Cardiac septum (tissue), 1 donor: ENCODE data around the gene TMEM143. TPM values are rescaled to one million over a fixed set of nuclear protein-coding genes. Genes with fewer than 3 reads are reported as not detected.
A peak's percentile ranks its signal among the peaks of the same experiment; 100 is the strongest.
"Not testable (repeated sequence)": the region's sequence is repeated elsewhere in the genome, so short reads cannot be mapped to it uniquely, and the experiment has no call there.

ENCODE experiments used
- DNase-seq: peaks from one replicate; pipeline ENCODE4 v3.0.0-alpha.2; 2020; ENCODE audit warnings: low spot score
- intact Hi-C: fragments of 100-400 bp; cut with DNase I; formaldehyde crosslinking; loops from one replicate; pipeline ENCODE4 v1.14.0; 2022
- total RNA-seq: library from RNA; stranded (reverse); fragmentation: NEBNext Ultra II Directional; extraction: Animal tissue kit (Norgen Biotek cat#: 25700); gene quantifications from one replicate; pipeline ENCODE4 v1.2.1, GENCODE V29; 2021
- donor health status: DM: no; HTN: no; CAD: no.

The TMEM143 gene
- total RNA-seq, 1 donor from 2014 or later, result 50.2 TPM

DNA sequence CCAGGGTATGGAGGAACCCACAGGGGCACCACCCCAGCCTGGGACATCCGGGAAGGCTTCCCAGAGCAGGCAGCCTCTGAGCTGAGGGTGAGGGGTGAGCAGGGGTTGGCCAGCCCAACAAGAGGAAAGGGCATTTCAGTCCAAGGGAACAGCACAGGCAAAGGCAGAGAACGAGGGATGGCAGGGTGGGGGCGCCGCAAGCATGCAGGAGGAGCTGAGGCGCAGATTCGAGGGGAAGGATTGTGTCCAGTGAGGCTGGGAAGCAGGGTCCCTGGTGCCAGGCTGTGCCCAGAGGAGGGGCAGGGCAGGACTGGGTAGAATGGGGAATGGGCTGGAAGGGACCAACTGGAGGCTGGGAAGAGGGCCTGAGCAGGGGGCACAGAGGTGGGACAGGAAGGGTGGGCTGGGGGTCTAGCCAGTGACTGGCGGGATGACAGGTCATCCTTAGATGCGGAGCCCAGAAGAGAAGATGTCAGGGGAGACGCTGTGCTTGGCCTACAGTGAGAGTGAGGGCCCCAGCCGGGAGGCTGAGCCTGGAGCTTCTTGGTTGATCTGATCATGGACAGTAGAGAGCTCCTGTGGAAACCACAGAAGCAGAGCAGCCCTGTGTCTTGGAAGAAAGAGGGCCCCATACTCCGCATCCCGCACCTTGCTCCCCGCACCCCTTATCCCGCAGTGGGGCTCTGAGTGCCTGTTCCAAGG, 24.8 kb downstream of the TMEM143 start:
- intact Hi-C loops, result no loop called here
- DNase-seq, result no peak

- DNase-seq, result no peak
- intact Hi-C loops, result no loop called here
Measured at GRCh38 chr19:48338253-48338755, 25.4 kb downstream of the TMEM143 start.

GRCh38 chr19:48333467-48334384, 30.0 kb downstream of the TMEM143 start:
- peak; percentile 96 for DNase-seq
- intact Hi-C loops, result loop anchor here (1.0 to 2.0 kb wide), 2 partner anchors 12 to 29 kb away; partner anchors contain the start of gene TMEM143

DNA sequence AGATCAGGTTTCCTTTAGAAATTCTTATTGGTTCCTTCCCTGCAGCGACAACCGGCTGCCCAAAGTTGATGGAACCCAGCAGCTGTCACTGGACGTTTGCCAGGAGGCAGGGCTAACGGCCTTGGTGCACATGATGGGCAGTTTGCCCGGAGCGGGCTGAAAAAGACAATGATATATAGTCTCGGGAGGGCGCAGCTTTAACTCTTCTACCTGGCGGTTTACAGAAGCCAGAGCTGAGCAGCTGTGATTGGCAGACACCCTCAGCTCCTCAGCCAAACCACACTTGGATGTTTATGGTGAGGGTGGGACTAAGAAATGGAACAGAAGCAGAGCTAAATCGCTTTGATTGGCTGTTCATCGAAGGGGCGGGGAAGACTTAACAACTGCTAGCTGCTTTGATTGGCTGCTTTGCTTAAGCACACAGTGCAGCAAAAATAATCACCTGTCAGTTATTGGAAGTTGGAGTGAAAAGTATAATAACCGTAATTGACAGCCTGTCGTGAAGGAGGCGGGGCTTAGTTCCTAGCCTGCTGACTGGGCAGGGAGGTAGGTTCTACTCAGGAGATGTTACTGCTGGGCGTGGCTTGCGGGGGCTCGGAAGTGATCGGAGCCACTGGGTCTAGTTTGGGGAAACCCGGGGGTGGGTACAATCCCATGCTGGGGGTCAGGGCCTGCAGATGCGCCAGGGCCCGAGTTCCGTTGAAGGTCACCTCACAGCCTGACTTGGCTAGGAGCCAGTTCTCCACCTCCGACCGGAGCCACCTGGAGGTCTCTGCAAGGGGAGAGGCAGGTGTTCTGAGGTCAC, 30.9 kb downstream of the TMEM143 start:
- DNase-seq, result peak; percentile 94
- intact Hi-C loops, result loop anchor here (1.0 to 2.0 kb wide), 2 partner anchors 12 to 30 kb away; partner anchors contain the start of gene TMEM143

DNA sequence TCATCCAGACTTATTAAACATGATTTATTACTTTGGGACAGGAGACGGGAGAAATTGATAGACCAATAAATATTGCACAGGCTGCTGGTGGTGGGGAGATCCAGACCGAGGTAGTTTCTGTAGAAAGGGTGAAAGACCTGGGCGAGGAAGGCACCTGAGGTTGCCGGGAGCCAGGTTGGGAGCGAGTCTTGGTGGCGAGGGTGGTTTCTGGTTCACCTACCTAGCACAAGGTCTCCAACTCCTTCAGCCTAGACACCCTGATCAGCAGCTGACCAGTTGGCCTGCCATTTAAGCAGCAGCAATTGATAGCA, 31.4 kb downstream of the TMEM143 start:
- intact Hi-C loops, result loop anchor here (2.0 kb wide), 1 partner anchor 30 kb away; the partner anchor contains the start of gene TMEM143
- DNase-seq, result no peak

GRCh38 chr19:48330012-48330681, 33.6 kb downstream of the TMEM143 start:
- intact Hi-C loops, result no loop called here
- peak; percentile 87 for DNase-seq

- no peak for DNase-seq
- intact Hi-C loops, result no loop called here
Measured at GRCh38 chr19:48329167-48329891, 34.4 kb downstream of the TMEM143 start.

DNA sequence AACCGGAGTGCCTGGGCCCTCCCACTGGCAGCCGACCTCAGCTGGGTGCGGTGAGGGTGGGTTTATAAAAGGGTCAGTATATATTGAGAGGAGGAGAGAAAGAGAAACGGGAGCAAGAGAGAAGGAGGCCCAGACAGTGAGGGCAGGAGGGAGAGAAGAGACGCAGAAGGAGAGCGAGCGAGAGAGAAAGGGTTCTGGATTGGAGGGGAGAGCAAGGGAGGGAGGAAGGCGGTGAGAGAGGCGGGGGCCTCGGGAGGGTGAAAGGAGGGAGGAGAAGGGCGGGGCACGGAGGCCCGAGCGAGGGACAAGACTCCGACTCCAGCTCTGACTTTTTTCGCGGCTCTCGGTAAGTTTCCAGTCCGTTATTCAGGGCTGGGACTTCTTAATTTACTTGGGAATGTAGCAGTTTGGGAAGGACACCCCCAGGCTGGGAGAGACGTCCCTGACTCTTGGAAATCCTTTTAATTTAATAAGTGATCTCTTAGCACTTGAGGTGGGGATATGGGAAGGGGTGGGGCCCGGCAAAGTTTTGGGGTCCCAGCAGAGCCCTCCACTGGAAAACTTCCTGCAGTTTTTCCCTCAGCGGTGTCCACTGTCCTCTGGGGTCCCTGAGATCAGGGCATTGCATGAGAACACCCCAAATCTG, 38.4 kb downstream of the TMEM143 start, which contains the start of gene EMP3:
Gene EMP3 (plus strand): TSS at position 288 of the 646 bp plus-strand sequence. CDS start 1,293 bp downstream, outside the sequence.
- intact Hi-C loops, result no loop called here
- DNase-seq, result peak; percentile 88

DNA sequence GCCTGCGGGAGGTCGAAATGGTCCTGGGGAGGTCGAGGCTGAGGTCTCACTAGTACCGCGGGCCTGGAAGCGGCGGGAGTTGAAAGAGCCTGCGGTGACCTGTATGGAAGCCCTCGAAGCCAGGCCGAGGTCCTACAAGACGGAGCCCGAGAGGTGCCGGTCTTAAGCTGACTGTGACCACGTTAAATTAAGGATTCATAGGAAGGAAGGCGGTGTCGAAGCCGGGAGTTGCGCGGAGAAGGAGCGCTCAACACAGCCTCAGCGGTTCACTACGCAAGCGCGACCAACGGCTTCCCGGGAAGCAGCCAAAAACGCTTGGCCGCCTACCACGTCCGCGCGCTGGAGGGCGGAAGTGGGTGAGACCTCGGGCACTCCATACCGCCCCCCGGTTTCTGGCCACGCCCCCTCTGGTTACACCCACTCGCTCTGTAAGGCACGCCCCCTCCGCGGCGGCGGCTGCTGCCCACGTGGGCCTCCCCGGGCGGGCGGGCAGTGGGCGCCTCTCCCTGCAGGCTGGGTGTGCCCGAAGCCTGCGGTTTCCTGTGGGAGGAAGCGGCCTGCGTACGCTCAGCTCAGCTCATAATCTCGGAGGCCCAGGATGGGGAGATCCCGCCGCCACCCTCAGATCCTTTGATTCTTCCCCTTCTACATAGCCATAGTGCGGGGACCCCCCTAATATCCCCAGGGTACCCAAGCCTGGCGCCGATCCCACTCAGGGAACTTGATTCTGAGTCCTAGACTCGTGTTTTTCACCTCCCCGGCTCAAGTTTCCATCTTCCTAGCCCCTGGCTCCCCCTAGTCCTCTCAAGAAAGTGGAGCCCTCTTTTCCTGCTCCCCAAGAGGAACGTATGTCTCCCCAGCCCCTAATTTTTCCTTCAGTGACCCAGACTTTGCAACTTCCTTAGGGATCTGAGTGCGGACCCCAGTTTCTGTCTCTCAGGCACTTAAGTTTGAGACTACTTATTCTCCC, 41.8 kb downstream of the TMEM143 start:
- intact Hi-C loops, result loop anchor here (1.0 kb wide), 1 partner anchor 11 kb away; no protein-coding TSS in a partner anchor
- DNase-seq, result peak; percentile 100

GRCh38 chr19:48321372-48321621, 42.4 kb downstream of the TMEM143 start:
- intact Hi-C loops, result loop anchor here (1.0 kb wide), 1 partner anchor 12 kb away; no protein-coding TSS in a partner anchor
- DNase-seq, result peak; percentile 98

- intact Hi-C loops, result no loop called here
- peak; percentile 92 for DNase-seq
Measured at GRCh38 chr19:48319647-48320541, 43.8 kb downstream of the TMEM143 start.

DNA sequence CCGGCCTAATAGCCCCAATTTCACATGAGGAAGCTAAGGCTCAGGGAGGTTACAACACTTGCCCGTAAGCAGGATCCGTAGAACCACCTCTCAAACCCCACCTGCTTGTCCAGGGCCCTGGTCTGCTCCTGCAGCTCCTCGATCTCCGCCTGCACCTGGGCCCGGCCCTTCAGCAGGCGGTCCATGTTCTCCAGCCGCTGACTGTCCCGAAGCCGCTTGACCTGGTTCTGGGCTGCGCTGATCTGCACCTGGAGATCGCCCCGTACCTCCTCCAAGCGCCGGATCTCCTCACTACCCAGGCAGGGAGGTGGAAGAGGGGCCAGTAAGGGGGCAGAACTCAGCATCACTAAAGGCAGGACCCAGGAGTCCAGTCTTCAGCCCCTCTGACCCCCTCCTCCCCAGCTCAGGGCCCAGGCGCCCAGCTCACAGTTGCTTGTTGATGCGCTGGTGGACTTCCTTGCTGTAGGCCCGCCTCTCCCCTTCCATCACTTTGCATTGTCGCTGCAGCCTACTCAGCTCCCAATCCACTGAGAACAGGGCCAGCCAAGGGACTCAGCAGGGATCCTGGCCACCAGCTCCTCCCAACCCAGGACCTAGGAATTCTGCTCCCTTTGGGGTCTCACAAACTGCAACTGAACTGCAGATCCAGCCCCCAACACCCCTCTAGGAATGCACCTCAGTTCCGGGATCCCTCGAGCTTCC, 45.3 kb downstream of the TMEM143 start:
- intact Hi-C loops, result no loop called here
- DNase-seq, result no peak

- intact Hi-C loops, DNase-seq: not testable (repeated sequence)
Measured at GRCh38 chr19:48317708-48317960, 46.1 kb downstream of the TMEM143 start.

- intact Hi-C loops, result no loop called here
- DNase-seq, result no peak
Measured at GRCh38 chr19:48315712-48316111, 48.0 kb downstream of the TMEM143 start.

DNA sequence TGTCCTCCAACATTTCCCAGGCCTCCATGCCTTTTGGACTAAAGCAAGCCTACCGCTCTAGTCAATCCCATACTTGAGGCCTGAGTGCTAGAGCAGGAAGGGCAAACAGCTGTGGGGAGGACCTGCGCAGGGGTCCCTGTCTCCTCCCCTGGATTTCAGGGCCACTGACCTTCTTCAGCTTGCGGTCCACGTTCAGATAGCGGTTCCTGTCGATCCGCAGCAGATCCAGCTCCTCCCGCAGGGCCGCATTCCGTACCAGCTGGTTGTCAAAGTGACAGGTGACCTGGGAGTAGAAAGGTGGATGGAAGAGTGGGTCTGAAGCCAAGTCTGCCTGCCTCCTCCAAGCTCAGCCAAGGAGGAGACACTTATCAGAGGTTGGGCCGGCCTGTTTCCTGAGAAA, 52.4 kb downstream of the TMEM143 start:
- intact Hi-C loops, result loop anchor here (5.0 kb wide), 1 partner anchor 276 kb away; no protein-coding TSS in a partner anchor
- DNase-seq, result no peak
